DOHH2 (cell line): Measurements from ENCODE around the gene MYD88.

Experiments used
- EZH2phosphoT487 ChIP-seq: fragments of 200-600 bp; sonication (generic); IDR thresholded peaks from 2 replicates; pipeline ENCODE4 v1.6.1; 2017; ENCODE audit warnings: borderline replicate concordance, mild to moderate bottlenecking, antibody characterized with exemption, low read length, moderate library complexity, mixed read lengths
- TF ChIP-seq, protein P1 (sequence below): fragments of 200-600 bp; sonication (generic); IDR thresholded peaks from one replicate; pipeline ENCODE4 v1.5.1; 2014; ENCODE audit warnings: antibody characterized with exemption, mild to moderate bottlenecking, low read depth, low read length; ENCODE audit not compliant: poor library complexity, severe bottlenecking

DNA sequence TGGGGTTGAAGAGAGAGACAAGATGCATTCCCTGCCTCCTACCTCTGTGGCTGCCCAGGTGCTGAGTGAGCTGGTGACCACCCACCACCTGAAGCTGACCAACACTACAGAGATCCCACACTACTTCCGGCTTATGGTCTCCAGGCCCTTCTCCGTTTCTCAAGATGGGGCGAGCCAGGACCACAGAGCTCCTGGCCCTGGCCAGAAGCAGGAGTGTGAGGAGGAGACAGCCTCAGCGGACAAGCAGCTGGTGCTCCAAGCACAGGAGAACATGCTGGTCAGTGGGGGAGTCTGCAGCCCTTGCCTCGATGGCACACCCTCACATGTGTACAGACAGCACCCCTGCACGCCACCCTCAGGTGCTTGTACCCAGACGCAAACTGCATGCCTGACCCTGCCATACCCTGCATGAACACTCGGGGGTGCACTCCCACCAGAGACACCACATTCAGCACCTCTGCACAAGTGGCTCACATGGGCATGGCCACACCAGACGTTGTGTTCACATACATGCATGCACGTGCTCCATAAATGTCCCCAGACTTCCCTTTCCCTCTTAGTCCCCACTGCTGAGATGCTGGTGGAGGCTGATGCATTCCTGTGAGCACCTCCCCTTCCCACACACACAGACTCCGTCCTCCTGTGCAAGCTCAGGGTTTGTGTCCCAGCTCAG is 20.6 kb upstream of the MYD88 start:
- TF ChIP-seq, protein P1, sequence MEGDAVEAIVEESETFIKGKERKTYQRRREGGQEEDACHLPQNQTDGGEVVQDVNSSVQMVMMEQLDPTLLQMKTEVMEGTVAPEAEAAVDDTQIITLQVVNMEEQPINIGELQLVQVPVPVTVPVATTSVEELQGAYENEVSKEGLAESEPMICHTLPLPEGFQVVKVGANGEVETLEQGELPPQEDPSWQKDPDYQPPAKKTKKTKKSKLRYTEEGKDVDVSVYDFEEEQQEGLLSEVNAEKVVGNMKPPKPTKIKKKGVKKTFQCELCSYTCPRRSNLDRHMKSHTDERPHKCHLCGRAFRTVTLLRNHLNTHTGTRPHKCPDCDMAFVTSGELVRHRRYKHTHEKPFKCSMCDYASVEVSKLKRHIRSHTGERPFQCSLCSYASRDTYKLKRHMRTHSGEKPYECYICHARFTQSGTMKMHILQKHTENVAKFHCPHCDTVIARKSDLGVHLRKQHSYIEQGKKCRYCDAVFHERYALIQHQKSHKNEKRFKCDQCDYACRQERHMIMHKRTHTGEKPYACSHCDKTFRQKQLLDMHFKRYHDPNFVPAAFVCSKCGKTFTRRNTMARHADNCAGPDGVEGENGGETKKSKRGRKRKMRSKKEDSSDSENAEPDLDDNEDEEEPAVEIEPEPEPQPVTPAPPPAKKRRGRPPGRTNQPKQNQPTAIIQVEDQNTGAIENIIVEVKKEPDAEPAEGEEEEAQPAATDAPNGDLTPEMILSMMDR: peak; percentile 89
- TF ChIP-seq EZH2phosphoT487: no peak
